VCaP (cell line): ENCODE measurements around the gene POGLUT3.
A peak's percentile ranks its signal among the peaks of the same experiment; 100 is the strongest.

ENCODE experiments used
- H3K27ac ChIP-seq: fragments of 450-650 bp; 2 replicates; pipeline ENCODE4 v1.5.1; 2017
- CTCF ChIP-seq: fragments of 450-650 bp; conservative IDR thresholded peaks from 2 replicates; pipeline ENCODE4 v1.5.1; 2017; ENCODE audit warnings: mild to moderate bottlenecking, moderate library complexity

The POGLUT3 gene

GRCh38 chr11:108535384-108535955, 37.3 kb upstream of the POGLUT3 start:
- H3K27ac ChIP-seq, result no peak overlapping the region
- no peak for TF ChIP-seq CTCF

GRCh38 chr11:108534274-108534882, 36.2 kb upstream of the POGLUT3 start:
- peak overlapping the region; percentile 12 for H3K27ac ChIP-seq
- TF ChIP-seq CTCF, result no peak

- TF ChIP-seq CTCF, result no peak
- H3K27ac ChIP-seq, result no peak overlapping the region
These were observed 32.2 kb upstream of the POGLUT3 start for GRCh38 chr11:108530426-108530825.

- no peak for TF ChIP-seq CTCF
- no peak overlapping the region; the same call in 1 of the 2 replicates for H3K27ac ChIP-seq
These were observed 29.2 kb upstream of the POGLUT3 start for GRCh38 chr11:108527382-108527781.

GRCh38 chr11:108525161-108525560, 27.0 kb upstream of the POGLUT3 start:
- TF ChIP-seq CTCF, result no peak
- H3K27ac ChIP-seq, result peak overlapping the region; percentile 91

GRCh38 chr11:108524422-108524821, 26.2 kb upstream of the POGLUT3 start:
- TF ChIP-seq CTCF, result no peak
- H3K27ac ChIP-seq, result peak overlapping the region; percentile 91

GRCh38 chr11:108522318-108522717, 24.1 kb upstream of the POGLUT3 start:
- H3K27ac ChIP-seq, result no peak overlapping the region
- TF ChIP-seq CTCF, result no peak
